Heart left ventricle (tissue), 16 donors: ENCODE data around the gene TRIP6. TPM values are rescaled to one million over a fixed set of nuclear protein-coding genes. Genes with fewer than 3 reads are reported as not detected.

Experiments used
- ATAC-seq, 4 donors: fragments of 200-7000 bp; cut with Tn5 transposase; one replicate each; pipeline ENCODE4 v1.9.1; 2020 to 2022; ENCODE audit warnings: moderate library complexity in 4 of 4, mild to moderate bottlenecking in 3 of 4, moderate number of reproducible peaks in 1 of 4
- DNase-seq, 5 donors: peaks; one replicate each; pipeline ENCODE4 v3.0.0-alpha.2; 2020
- H3K27ac ChIP-seq, 12 donors: fragments of 200-600 bp; sonication (generic) in 4 of 12; one replicate each; pipeline versions ENCODE4 v1.5.0 to v1.8.0; 2016 to 2022; ENCODE audit warnings: mild to moderate bottlenecking in 2 of 12
- H3K27me3 ChIP-seq, 9 donors: fragments of 200-600 bp; sonication (generic) in 2 of 9; one replicate each; pipeline versions ENCODE4 v1.5.1 to v1.8.0; 2016 to 2022; ENCODE audit warnings: mild to moderate bottlenecking in 3 of 9
- H3K36me3 ChIP-seq, 9 donors: fragments of 200-600 bp; sonication (generic) in 2 of 9; one replicate each; pipeline versions ENCODE4 v1.5.0 to v1.8.0; 2018 to 2022; ENCODE audit warnings: mild to moderate bottlenecking in 2 of 9
- H3K4me1 ChIP-seq, 12 donors: fragments of 200-600 bp; sonication (generic) in 4 of 12; one replicate each; pipeline versions ENCODE4 v1.5.0 to v1.8.0; 2016 to 2022; ENCODE audit warnings: mild to moderate bottlenecking in 3 of 12
- H3K4me3 ChIP-seq, 12 donors: fragments of 200-600 bp; sonication (generic) in 4 of 12; one replicate each; pipeline versions ENCODE4 v1.5.0 to v1.8.0; 2017 to 2022; ENCODE audit warnings: mild to moderate bottlenecking in 9 of 12, moderate library complexity in 4 of 12
- H3K9me3 ChIP-seq, 12 donors: fragments of 200-600 bp; sonication (generic) in 4 of 12; one replicate each; pipeline versions ENCODE4 v1.5.0 to v1.8.0; 2016 to 2022; ENCODE audit warnings: mild to moderate bottlenecking in 1 of 12
- CTCF ChIP-seq, 12 donors: fragments of 200-600 bp; sonication (generic) in 4 of 12; IDR thresholded peaks; one replicate each; pipeline versions ENCODE4 v1.5.0 to v1.8.0; 2018 to 2022; ENCODE audit warnings: antibody characterized with exemption in 12 of 12, mild to moderate bottlenecking in 5 of 12
- POLR2A ChIP-seq, 2 donors: fragments of 450-650 bp; IDR thresholded peaks; one replicate each; pipeline ENCODE4 v1.6.1; 2017; ENCODE audit warnings: antibody characterized with exemption in 2 of 2, mild to moderate bottlenecking in 2 of 2, moderate library complexity in 2 of 2
- WGBS, 4 donors: extraction: QIAGEN DNeasy Blood & Tissue Kit in 2 of 4; methylation state at CpG; one replicate each; pipeline versions ENCODE4 v1.1.5 to v1.1.7; 2013 to 2018; 5-methylcytosine and 5-hydroxymethylcytosine counted together
- intact Hi-C, 10 donors: fragments of 100-400 bp; cut with DNase I; formaldehyde crosslinking; loops; one replicate each; pipeline versions ENCODE4 v1.11.1 to v1.14.2; 2022
- polyA plus RNA-seq, 2 donors: library from polyadenylated mRNA; stranded (reverse); fragments of 200-250 nt; gene quantifications; one replicate each; pipeline ENCODE4 v1.2.3, GENCODE V29; 2013
- total RNA-seq, 9 donors: library from RNA; depleted of rRNA in 2 of 9; stranded (reverse); fragments of >200 nt in 2 of 9; fragmentation: NEBNext Ultra II Directional in 3 of 9; extraction: Animal tissue kit (Norgen Biotek cat#: 25700) in 3 of 9; gene quantifications; one replicate each; pipeline versions ENCODE4 v1.1.0 to v1.2.4, GENCODE V29; 2016 to 2023
- donor health status: ischemic (EF 13 %, LVEDD 7.1; RV severe dilation, severe dysfunction).
- donor health status: healthy with polysubstance abuse.
- donor health status: DM: no; HTN: yes; CAD: no.
- donor health status: DM: no; HTN: no; CAD: no.
- donor health status: ischemic (EF 25% LVEDD 6.9; RV normal size, moderate dysfunction).
- donor health status: ischemic (EF 25% LVEDD 5.7; RV mildly dilated, moderate dysfunction).
- donor health status: healthy.
- donor health status: DM: yes; HTN: yes; CAD: no.
- donor health status: ischemic (EF 35%, LVEDD 5.7; RV mildly dilated, moderate dysfunction).
- donor health status: nonischemic (EF 11% LVEDD 7.7; RV severe dilation, severe dysfunction).
- donor health status: DM: yes; HTN: yes; CAD: no.
- donor health status: PGD.
- donor health status: ischemic (EF 29% LVEDD 5.4; RV normal size, mild dysfunction).
- donor health status: nonischemic (EF 23%, LVEDD 6.1; RV moderate dilation, normal function).

The TRIP6 gene
- total and polyA plus RNA-seq, 11 donors: 9.2 to 37.3 (median 17.1) TPM

DNA sequence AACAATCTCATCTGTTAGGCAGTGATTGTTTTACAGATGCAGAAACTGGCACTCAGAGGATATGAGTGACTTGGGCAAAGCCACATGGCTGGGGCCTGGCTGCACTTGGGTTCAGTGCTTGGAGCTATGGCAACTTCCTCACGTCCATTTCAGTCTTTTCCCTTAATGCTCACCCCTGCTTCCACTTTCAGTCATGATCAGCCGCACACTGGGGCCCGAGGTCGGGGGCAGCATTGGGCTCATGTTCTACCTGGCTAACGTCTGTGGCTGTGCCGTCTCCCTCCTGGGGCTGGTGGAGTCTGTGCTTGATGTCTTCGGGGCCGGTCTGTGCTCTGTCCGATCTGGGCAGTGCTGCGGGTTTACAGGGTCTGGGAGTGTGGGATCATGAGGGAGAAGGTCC, 11.7 kb upstream of the TRIP6 start:
- Histone ChIP-seq H3K4me1 (peaks cover 0 to 21% (median 12%) of the 10 kb centered on the region in 12 donors), H3K4me3 (no peak overlapping the region), H3K36me3 (peaks cover 0 to 19% (median 6%) of the 10 kb centered on the region in 9 donors), H3K27me3 (no peaks in the 10 kb centered on the region), H3K9me3 (no peaks in the 10 kb centered on the region), H3K27ac (no peak overlapping the region)
- intact Hi-C loops: loop anchor here in 2 of 10 donors (10.0 kb wide), 2 partner anchors 151 to 381 kb away; partner anchors contain the start of genes POP7 (in 1 of the 2) and TSC22D4 (in 1 of the 2)
- 85 to 96% (median 92%) methylated on average over 6 to 10 of the region's 10 CpGs for WGBS, 4 donors
- TF ChIP-seq POLR2A (IDR thresholded peaks at IDR 0.05) (no peak), CTCF (IDR thresholded peaks at IDR 0.05) (no peak)
- DNase-seq (peak in 1 of 5 donors; percentile 39), ATAC-seq (no peak)

DNA sequence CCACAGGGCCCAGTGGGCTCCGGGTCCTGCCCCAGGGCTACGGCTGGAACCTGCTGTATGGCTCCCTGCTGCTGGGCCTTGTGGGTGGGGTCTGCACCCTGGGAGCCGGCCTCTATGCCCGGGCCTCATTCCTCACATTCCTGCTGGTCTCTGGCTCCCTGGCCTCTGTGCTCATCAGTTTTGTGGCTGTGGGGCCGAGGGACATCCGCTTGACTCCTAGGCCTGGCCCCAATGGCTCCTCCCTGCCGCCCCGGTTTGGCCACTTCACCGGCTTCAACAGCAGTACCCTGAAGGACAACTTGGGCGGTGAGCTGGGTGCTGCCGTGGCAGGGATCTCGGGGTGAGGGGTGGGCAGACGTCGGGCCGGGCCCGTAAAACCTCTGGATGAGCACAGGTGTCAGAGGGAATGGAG, 10.3 kb upstream of the TRIP6 start:
- peak in 1 of 5 donors; percentile 49 for DNase-seq
- no peak for ATAC-seq
- 88 to 95% (median 91%) methylated on average over 11 to 16 of the region's 16 CpGs for WGBS, 4 donors

GRCh38 chr7:100859856-100860255, 7.3 kb upstream of the TRIP6 start:
- DNase-seq: peak in 1 of 5 donors; percentile 60
- Histone ChIP-seq H3K27me3 (no peaks in the 10 kb centered on the region), H3K4me1 (peaks cover 0 to 12% (median 2%) of the 10 kb centered on the region in 12 donors), H3K36me3 (peaks cover 0 to 63% (median 16%) of the 10 kb centered on the region in 9 donors), H3K27ac (no peak overlapping the region), H3K4me3 (no peak overlapping the region), H3K9me3 (no peaks in the 10 kb centered on the region)
- 86 to 94% (median 88%) methylated on average over 14 to 15 of the region's 15 CpGs for WGBS, 4 donors
- ATAC-seq: no peak
- TF ChIP-seq CTCF (IDR thresholded peaks at IDR 0.05) (no peak), POLR2A (IDR thresholded peaks at IDR 0.05) (no peak)
- intact Hi-C loops: loop anchor here in 2 of 10 donors (10.0 kb wide), 2 partner anchors 155 to 385 kb away; partner anchors contain the start of genes POP7 (in 1 of the 2) and TSC22D4 (in 1 of the 2)

More for the DNA sequence above, 10.3 kb upstream of the TRIP6 start:
- TF ChIP-seq CTCF (IDR thresholded peaks at IDR 0.05) (no peak), POLR2A (IDR thresholded peaks at IDR 0.05) (no peak)
- peaks cover 0 to 17% (median 9%) of the 10 kb centered on the region in 12 donors for H3K4me1 ChIP-seq
- H3K4me3 ChIP-seq: no peak overlapping the region
- no peaks in the 10 kb centered on the region for H3K9me3 ChIP-seq
- H3K27ac ChIP-seq: no peak overlapping the region
- peaks cover 0 to 33% (median 16%) of the 10 kb centered on the region in 9 donors for H3K36me3 ChIP-seq
- intact Hi-C loops: loop anchor here in 2 of 10 donors (10.0 kb wide), 2 partner anchors 152 to 382 kb away; partner anchors contain the start of genes POP7 (in 1 of the 2) and TSC22D4 (in 1 of the 2)
- H3K27me3 ChIP-seq: no peaks in the 10 kb centered on the region

GRCh38 chr7:100860702-100861615, 6.2 kb upstream of the TRIP6 start:
- Histone ChIP-seq H3K9me3 (no peaks in the 10 kb centered on the region), H3K27me3 (no peaks in the 10 kb centered on the region), H3K36me3 (peaks cover 0 to 66% (median 16%) of the 10 kb centered on the region in 9 donors), H3K4me3 (no peak overlapping the region), H3K4me1 (peaks cover 0 to 18% (median 4%) of the 10 kb centered on the region in 12 donors), H3K27ac (no peak overlapping the region)
- 84 to 95% (median 94%) methylated on average over 7 to 18 of the region's 18 CpGs for WGBS, 4 donors
- intact Hi-C loops: no loop called here
- TF ChIP-seq POLR2A (IDR thresholded peaks at IDR 0.05): no peak
- no peak for TF ChIP-seq CTCF (IDR thresholded peaks at IDR 0.05)
- ATAC-seq: no peak
- peak in 1 of 5 donors; percentile 45 for DNase-seq
